ENCODE results near the gene DMBX1.

The DMBX1 gene

DNA sequence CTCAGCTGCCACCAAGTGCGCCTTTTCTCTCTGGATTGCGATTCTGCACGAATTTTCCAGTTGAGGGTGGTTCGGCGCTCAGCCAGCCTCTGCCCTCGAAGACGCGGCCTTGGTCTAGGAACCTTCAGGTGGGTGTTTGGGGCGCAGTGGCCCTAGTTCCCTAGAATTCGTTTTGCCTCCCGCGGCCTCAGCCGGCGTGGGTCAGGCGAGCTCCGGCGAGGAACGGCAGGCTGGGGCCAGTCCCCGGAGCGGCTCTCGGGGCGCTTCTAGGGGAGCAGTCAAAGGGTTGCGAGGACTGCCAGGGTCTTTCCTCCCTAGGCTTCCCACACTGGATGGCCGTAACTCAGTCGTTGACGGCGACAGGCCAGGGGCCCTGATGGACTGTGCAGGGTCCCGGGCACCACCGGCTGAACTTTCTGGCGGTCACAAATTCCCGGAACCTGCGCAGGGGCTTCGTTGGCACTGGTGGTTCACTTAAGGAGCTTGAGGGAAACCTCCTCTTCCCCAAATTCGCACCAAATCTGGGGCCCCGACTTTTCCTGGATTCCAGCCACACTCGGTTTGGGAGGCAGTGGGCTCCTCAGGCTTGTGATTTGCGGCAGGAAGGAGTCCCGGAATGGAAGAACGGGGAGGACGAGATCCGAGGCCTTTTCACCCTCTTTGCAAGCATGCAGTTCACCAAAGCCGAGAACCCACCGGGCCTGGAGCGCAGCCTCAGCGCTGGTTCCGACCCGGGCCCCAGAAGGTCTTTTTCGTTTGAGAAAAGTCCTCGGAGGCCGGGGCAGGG, 1.2 kb downstream of the DMBX1 start:
- Histone ChIP-seq H3K27me3 (replicated peaks; ENCODE audit: control insufficient read depth, insufficient read depth, low read length, poor library complexity, severe bottlenecking) (peaks cover 69% of the 10 kb centered on the region), H3K9me3 (ENCODE audit: control insufficient read depth, low read length) (no peaks in the 10 kb centered on the region), H3K36me3 (ENCODE audit: control insufficient read depth, insufficient read depth, low read length) (no peaks in the 10 kb centered on the region), H3K4me1 (ENCODE audit: control insufficient read depth, insufficient read depth, low read length, poor library complexity, severe bottlenecking) (peaks cover 5% of the 10 kb centered on the region), H3K4me3 (ENCODE audit: insufficient read depth, low read depth, low read length, poor library complexity, severe bottlenecking) (no peak overlapping the region), H3K27ac (ENCODE audit: insufficient read depth, low read length, poor library complexity, severe bottlenecking) (no peak overlapping the region)
- no peak for DNase-seq

GRCh38 chr1:46491443-46492268, 2.0 kb downstream of the DMBX1 start:
- no peaks in the 10 kb centered on the region for H3K9me3 ChIP-seq (ENCODE audit: control insufficient read depth, low read length)
- no peak overlapping the region for H3K4me3 ChIP-seq (ENCODE audit: insufficient read depth, low read depth, low read length, poor library complexity, severe bottlenecking)
- no peaks in the 10 kb centered on the region for H3K36me3 ChIP-seq (ENCODE audit: control insufficient read depth, insufficient read depth, low read length)
- H3K4me1 ChIP-seq (ENCODE audit: control insufficient read depth, insufficient read depth, low read length, poor library complexity, severe bottlenecking), result peaks cover 5% of the 10 kb centered on the region
- H3K27ac ChIP-seq (ENCODE audit: insufficient read depth, low read length, poor library complexity, severe bottlenecking), result no peak overlapping the region
- no peak for DNase-seq
- peaks cover 64% of the 10 kb centered on the region for H3K27me3 ChIP-seq (replicated peaks; ENCODE audit: control insufficient read depth, insufficient read depth, low read length, poor library complexity, severe bottlenecking)

GRCh38 chr1:46492269-46492853, 2.7 kb downstream of the DMBX1 start:
- Histone ChIP-seq H3K4me1 (ENCODE audit: control insufficient read depth, insufficient read depth, low read length, poor library complexity, severe bottlenecking) (peaks cover 5% of the 10 kb centered on the region), H3K27me3 (replicated peaks; ENCODE audit: control insufficient read depth, insufficient read depth, low read length, poor library complexity, severe bottlenecking) (peaks cover 58% of the 10 kb centered on the region), H3K4me3 (ENCODE audit: insufficient read depth, low read depth, low read length, poor library complexity, severe bottlenecking) (no peak overlapping the region), H3K27ac (ENCODE audit: insufficient read depth, low read length, poor library complexity, severe bottlenecking) (no peak overlapping the region), H3K9me3 (ENCODE audit: control insufficient read depth, low read length) (no peaks in the 10 kb centered on the region), H3K36me3 (ENCODE audit: control insufficient read depth, insufficient read depth, low read length) (no peaks in the 10 kb centered on the region)
- DNase-seq, result no peak

- Histone ChIP-seq H3K4me1 (ENCODE audit: control insufficient read depth, insufficient read depth, low read length, poor library complexity, severe bottlenecking) (peaks cover 5% of the 10 kb centered on the region), H3K36me3 (ENCODE audit: control insufficient read depth, insufficient read depth, low read length) (no peaks in the 10 kb centered on the region), H3K4me3 (ENCODE audit: insufficient read depth, low read depth, low read length, poor library complexity, severe bottlenecking) (no peak overlapping the region), H3K27ac (ENCODE audit: insufficient read depth, low read length, poor library complexity, severe bottlenecking) (no peak overlapping the region), H3K27me3 (replicated peaks; ENCODE audit: control insufficient read depth, insufficient read depth, low read length, poor library complexity, severe bottlenecking) (peaks cover 58% of the 10 kb centered on the region), H3K9me3 (ENCODE audit: control insufficient read depth, low read length) (no peaks in the 10 kb centered on the region)
- no peak for DNase-seq
These were observed 3.2 kb downstream of the DMBX1 start for GRCh38 chr1:46492871-46493270.

DNA sequence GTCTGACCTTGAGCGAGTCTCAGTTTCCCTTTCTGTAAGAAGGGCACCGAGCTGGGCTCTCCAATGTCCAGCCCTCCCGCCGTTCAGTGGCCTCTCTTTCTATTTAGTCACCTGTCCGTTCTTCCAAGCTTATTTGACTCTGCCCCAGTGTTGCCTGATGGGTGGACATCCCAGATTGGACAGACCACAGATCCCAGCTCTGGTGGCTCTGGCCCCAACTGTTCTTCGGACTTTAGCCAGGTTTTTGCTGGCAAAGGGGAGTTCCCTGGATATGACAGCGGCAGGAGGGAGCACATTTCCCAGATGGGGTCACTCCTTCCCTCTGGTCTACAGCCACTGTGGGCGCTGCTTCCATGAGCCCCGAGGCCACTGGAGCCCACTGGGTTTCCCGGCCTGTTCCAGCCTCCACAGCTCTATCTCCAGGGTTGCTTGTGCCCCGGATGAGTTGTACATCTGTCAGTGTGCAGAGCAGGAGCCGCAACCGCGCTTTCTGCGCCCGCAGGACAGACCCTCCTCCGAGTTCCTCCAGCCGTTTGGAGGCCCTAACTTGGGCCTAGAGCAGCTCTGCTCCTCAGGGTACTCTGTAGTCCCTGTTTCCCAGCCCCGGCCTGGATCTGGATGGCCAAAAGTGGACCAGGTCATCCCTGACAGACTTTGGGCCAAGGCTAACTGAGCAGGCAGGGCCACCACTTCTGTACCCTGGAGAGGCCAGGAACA, 3.8 kb downstream of the DMBX1 start:
- no peaks in the 10 kb centered on the region for H3K9me3 ChIP-seq (ENCODE audit: control insufficient read depth, low read length)
- H3K4me1 ChIP-seq (ENCODE audit: control insufficient read depth, insufficient read depth, low read length, poor library complexity, severe bottlenecking), result peaks cover 5% of the 10 kb centered on the region
- no peak overlapping the region for H3K27ac ChIP-seq (ENCODE audit: insufficient read depth, low read length, poor library complexity, severe bottlenecking)
- H3K27me3 ChIP-seq (replicated peaks; ENCODE audit: control insufficient read depth, insufficient read depth, low read length, poor library complexity, severe bottlenecking), result peaks cover 58% of the 10 kb centered on the region
- H3K36me3 ChIP-seq (ENCODE audit: control insufficient read depth, insufficient read depth, low read length), result no peaks in the 10 kb centered on the region
- no peak overlapping the region for H3K4me3 ChIP-seq (ENCODE audit: insufficient read depth, low read depth, low read length, poor library complexity, severe bottlenecking)
- no peak for DNase-seq

DNA sequence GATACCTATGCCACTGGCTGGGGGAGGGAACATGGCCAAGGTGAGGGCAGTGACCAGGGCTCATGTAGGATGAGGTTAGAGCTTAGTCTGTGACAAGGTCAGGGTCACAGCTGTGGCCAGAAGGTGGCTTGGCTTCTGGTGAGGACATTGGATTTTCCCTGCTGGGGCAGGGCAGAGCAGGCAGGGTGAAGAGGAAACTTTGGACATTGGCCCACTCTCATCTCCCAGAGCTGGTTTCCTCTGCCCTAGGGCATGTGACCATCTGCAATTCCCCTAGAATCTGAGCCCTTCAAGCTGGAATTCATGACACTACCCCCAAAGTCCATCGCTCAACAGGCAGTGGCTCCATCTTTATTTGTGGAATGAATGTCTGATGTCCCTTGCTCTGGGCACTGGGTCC, 5.3 kb downstream of the DMBX1 start:
- no peak overlapping the region for H3K4me3 ChIP-seq (ENCODE audit: insufficient read depth, low read depth, low read length, poor library complexity, severe bottlenecking)
- H3K4me1 ChIP-seq (ENCODE audit: control insufficient read depth, insufficient read depth, low read length, poor library complexity, severe bottlenecking), result peaks cover 3% of the 10 kb centered on the region
- H3K9me3 ChIP-seq (ENCODE audit: control insufficient read depth, low read length), result no peaks in the 10 kb centered on the region
- H3K27ac ChIP-seq (ENCODE audit: insufficient read depth, low read length, poor library complexity, severe bottlenecking), result no peak overlapping the region
- no peak for DNase-seq
- H3K36me3 ChIP-seq (ENCODE audit: control insufficient read depth, insufficient read depth, low read length), result no peaks in the 10 kb centered on the region
- H3K27me3 ChIP-seq (replicated peaks; ENCODE audit: control insufficient read depth, insufficient read depth, low read length, poor library complexity, severe bottlenecking), result peaks cover 45% of the 10 kb centered on the region

DNA sequence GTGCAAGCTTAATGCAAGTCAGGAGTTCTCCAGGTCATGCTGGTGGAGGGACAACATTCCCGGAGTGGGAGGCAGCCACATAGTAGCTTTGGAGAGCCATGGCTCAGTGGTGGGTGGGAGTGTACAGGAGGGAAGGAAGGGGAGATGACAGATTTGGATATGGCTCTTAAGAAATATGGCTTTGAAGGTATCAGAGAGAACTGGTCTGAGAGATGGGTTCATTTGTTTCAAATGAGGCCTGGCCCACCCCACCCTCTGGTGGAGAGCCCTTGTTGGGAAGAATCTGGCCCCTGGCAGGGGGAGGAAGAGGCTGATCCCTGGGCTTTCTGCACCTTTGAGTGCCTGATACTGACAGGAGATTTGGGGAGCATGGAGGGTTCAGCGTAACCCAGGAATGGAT, 6.1 kb downstream of the DMBX1 start:
- Histone ChIP-seq H3K27me3 (replicated peaks; ENCODE audit: control insufficient read depth, insufficient read depth, low read length, poor library complexity, severe bottlenecking) (peaks cover 37% of the 10 kb centered on the region), H3K27ac (ENCODE audit: insufficient read depth, low read length, poor library complexity, severe bottlenecking) (no peak overlapping the region)
- no peak for DNase-seq

GRCh38 chr1:46496505-46496904, 6.9 kb downstream of the DMBX1 start:
- no peak for DNase-seq
- Histone ChIP-seq H3K4me1 (ENCODE audit: control insufficient read depth, insufficient read depth, low read length, poor library complexity, severe bottlenecking) (no peaks in the 10 kb centered on the region), H3K36me3 (ENCODE audit: control insufficient read depth, insufficient read depth, low read length) (no peaks in the 10 kb centered on the region), H3K27ac (ENCODE audit: insufficient read depth, low read length, poor library complexity, severe bottlenecking) (no peak overlapping the region), H3K27me3 (replicated peaks; ENCODE audit: control insufficient read depth, insufficient read depth, low read length, poor library complexity, severe bottlenecking) (peaks cover 29% of the 10 kb centered on the region), H3K9me3 (ENCODE audit: control insufficient read depth, low read length) (no peaks in the 10 kb centered on the region), H3K4me3 (ENCODE audit: insufficient read depth, low read depth, low read length, poor library complexity, severe bottlenecking) (no peak overlapping the region)

More for the DNA sequence above, 6.1 kb downstream of the DMBX1 start:
- no peak overlapping the region for H3K4me3 ChIP-seq (ENCODE audit: insufficient read depth, low read depth, low read length, poor library complexity, severe bottlenecking)
- no peaks in the 10 kb centered on the region for H3K36me3 ChIP-seq (ENCODE audit: control insufficient read depth, insufficient read depth, low read length)
- no peaks in the 10 kb centered on the region for H3K9me3 ChIP-seq (ENCODE audit: control insufficient read depth, low read length)
- H3K4me1 ChIP-seq (ENCODE audit: control insufficient read depth, insufficient read depth, low read length, poor library complexity, severe bottlenecking), result no peaks in the 10 kb centered on the region

- no peaks in the 10 kb centered on the region for H3K36me3 ChIP-seq (ENCODE audit: control insufficient read depth, insufficient read depth, low read length)
- DNase-seq, result no peak
- H3K9me3 ChIP-seq (ENCODE audit: control insufficient read depth, low read length), result no peaks in the 10 kb centered on the region
- H3K4me3 ChIP-seq (ENCODE audit: insufficient read depth, low read depth, low read length, poor library complexity, severe bottlenecking), result no peak overlapping the region
- H3K27me3 ChIP-seq (replicated peaks; ENCODE audit: control insufficient read depth, insufficient read depth, low read length, poor library complexity, severe bottlenecking), result peaks cover 26% of the 10 kb centered on the region
- H3K4me1 ChIP-seq (ENCODE audit: control insufficient read depth, insufficient read depth, low read length, poor library complexity, severe bottlenecking), result no peaks in the 10 kb centered on the region
- H3K27ac ChIP-seq (ENCODE audit: insufficient read depth, low read length, poor library complexity, severe bottlenecking), result no peak overlapping the region
These were observed 7.4 kb downstream of the DMBX1 start for GRCh38 chr1:46497020-46497419.
